Stimulated activated CD4-positive, alpha-beta T cell treated with anti-CD3 and anti-CD28 coated beads, Interleukin-15, amount 100 ng/mL, for 1 hour (primary cell): Measurements from ENCODE around the gene EPHB2.
"Not testable (repeated sequence)": the region's sequence is repeated elsewhere in the genome, so short reads cannot be mapped to it uniquely, and the experiment has no call there.

ENCODE experiments used
- DNase-seq, 2 donors: peaks; one replicate each; pipeline ENCODE4 v3.0.0-alpha.2; 2020; ENCODE audit warnings: low read depth in 1 of 2, low spot score in 1 of 2

Gene EPHB2

GRCh38 chr1:22689505-22689904 is 21.1 kb upstream of the EPHB2 start:
- DNase-seq: no peak

DNA sequence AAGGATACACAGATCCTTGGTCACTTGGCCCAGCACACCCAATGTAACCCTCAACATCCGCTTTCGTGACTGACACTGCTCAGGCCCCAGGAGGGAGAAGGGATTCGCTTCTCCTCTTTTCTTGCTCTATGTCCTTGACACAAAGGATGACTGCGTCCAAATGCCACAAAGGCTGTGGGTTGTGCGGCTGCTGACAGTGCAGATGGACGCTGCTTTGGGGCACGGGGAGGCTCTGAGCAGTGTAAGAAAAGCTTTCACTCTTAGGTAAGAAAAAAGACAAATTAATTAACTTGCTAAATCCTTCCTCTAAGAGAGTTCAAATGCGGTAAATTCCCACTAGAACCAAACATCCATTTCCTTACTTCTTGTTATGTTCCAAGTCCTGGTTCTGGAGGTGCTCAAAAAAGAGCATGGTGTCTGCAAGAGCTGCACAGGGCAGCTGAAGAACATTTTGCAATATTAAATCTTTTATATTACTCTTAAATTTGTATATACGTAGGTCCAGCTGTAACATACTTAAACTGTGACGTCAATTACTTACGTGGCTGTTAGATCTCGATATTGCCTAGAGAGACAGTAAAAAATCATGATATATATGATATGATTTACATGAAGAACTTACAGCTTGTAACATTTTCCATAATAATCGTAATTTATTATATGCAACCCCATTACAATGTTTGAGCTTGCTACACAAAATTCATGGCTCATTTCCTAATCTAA is 19.4 kb upstream of the EPHB2 start:
- DNase-seq: no peak

GRCh38 chr1:22694172-22694571 is 16.5 kb upstream of the EPHB2 start:
- no peak for DNase-seq

- no peak for DNase-seq
Measured at GRCh38 chr1:22696610-22697009, 14.0 kb upstream of the EPHB2 start.

DNA sequence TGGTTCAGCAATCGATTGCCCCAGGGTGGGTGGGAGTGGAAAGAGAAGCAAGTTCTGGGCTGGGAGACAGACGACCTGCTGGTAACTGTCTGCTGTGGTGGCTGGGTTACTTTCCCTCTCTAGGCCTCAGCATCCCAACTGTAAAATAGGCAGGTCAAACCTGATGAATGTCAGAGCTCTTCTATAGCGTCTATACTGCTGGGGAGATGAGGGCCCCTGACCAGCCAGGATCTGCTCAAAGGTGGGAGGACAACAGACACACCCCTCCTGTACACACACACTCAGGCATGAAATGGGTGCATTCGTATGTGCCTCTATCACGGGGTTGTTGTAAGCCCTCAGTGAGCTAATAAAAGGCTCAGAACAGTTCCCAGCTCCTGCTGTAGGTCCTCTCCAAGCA is 12.7 kb upstream of the EPHB2 start:
- no peak for DNase-seq

- DNase-seq: no peak
Measured at GRCh38 chr1:22699681-22700520, 10.7 kb upstream of the EPHB2 start.

GRCh38 chr1:22702296-22703085 is 8.1 kb upstream of the EPHB2 start:
- no peak for DNase-seq

DNA sequence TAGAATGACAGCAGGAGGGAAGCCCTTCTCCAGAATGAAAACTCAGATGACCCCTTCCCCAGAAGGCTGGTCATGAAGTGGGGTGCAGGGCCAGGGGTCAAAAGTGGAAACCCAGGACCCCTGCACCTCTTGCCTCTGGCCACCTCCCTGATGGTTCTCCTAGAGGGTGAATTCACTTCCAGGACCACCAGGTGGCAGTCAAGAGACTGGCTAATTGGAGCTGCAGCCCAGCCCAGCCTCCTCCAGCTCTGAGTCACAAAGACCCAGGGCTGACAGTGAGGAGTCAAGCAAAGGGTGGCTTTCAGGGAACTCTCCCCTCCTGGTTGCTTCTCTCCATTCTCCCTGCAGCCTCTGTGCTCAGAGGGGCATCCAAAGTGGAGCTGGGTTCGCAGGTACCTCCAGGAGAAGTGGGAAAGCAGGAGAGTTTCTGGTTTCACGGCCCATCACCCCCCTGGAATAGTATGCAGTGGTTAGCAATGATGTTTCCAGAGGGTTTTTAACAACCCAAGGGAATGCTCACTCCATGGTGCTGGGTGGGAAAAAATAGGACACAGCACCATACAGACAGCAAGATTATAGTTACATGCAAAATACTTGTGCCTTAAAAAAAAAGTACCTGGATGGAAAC is 6.1 kb upstream of the EPHB2 start:
- DNase-seq: peak; percentile 45 to 50

GRCh38 chr1:22705586-22705985 is 5.1 kb upstream of the EPHB2 start:
- DNase-seq: no peak

DNA sequence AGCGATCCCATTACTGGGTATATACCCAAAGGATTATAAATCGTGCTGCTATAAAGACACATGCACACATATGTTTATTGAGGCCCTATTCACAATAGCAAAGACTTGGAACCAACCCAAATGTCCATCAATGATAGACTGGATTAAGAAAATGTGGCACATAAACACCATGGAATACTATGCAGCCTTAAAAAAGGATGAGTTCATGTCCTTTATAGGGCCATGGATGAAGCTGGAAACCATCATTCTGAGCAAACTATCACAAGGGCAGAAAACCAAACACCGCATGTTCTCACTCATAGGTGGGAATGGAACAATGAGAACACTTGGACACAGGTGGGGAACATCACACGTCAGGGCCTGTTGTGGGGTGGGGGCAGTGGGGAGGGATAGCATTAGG is 4.5 kb upstream of the EPHB2 start:
- DNase-seq: not testable (repeated sequence)

DNA sequence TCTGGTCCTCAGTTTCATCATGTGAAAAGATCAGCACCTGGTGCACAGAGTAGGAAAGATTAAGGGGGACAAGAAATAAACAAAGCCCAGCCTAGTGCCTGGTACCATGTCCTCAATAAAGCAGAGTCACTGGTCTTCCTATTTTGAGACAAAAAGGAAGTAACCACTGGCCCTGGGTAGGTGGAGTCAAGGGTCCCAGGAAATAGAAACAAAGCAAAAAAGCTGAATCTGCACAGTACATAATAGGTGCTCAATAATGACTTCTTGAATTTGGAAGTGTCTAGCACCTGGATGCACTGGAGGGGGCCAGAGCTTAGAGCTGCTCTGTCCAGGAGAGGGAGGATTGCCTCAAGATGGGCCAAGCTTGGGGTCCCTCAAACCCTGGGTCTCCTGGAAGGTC is 1.9 kb upstream of the EPHB2 start:
- DNase-seq: no peak

GRCh38 chr1:22709227-22709626 is 1.4 kb upstream of the EPHB2 start:
- DNase-seq: no peak

DNA sequence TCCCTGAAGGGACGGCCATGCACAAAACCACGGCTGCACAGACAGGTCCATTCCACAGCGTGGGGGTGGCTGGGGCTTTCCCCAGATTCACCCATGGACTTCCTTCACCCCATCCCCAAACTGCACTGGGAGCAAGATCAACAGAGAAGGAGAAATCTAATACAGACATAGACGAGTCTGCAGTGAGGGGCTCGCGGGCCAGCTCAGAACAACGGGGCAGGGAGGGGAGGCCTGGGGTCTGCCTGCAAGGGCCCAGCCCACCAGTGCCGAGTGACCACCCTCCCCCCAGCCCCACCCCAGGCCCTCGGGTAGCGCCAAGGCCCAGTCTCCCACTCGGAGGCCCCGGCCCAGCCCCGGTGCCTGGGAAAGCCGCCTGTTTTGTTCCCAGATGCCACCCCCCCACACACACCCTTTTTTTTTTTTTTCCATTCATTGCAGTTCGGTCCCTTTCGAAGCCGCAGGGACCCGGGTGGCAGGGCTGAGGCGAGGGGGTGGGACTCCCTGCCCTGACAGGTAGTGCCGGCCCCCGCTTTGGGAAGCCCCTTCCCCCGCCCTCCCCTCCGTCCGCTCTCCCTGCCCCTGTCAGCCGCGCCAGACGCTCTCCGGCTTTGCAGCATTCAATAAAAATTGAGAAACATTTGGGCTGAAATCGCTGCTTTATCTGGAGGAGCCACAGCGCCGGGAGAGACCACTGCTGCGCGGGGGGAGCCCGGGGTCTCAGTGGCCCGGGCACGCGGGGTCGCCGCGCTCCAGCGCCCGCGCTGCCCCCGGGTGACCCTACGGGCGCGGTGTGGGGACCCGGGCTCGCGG is 543 bp upstream of the EPHB2 start:
- DNase-seq: peak in 1 of 2 donors; percentile 28

- no peak for DNase-seq
Measured at GRCh38 chr1:22711071-22711470, 432 bp downstream of the EPHB2 start.

DNA sequence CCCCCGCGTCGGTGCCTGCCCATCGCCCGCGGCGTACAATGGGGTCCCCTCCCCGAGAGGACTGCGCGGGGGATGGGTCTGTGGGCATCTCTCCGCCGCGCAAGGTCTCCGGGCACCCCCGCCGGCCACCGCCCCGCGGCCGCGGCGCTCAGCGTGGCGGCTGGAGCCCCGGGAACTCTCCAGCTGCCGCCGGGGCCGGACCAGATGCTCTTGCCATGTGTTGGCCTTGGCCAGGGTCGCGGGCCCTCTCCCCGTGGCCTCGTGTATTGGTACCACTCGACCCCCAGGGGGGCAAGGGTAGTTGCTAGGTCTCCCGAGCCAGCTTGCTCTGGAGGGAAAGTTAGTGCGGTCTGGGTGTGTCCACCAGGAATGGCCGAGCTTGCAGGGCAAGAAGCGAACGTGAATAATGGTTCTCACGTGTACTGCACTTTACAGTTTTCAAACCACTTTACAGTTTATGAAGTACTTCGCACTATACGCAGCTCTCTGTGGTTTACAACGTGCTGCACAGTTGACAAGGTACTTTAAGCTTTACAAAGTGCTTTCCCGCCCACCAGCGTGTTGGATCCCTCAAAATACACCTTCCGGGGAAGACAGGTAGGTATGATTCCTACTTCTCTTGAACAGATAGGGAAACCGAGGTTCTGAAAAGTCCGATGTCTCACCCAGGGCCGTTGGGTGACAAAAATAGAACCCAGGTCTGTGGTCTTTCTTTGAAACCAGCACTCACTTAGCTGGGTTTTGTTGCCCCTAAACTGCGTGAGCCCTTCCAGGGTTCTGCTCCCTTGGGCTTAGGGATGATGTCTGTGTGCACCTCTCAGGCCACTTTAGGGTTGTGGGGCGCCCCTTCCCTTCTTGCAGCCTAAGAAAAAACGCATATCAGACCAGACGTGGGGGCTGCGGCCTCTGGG is 1.2 kb downstream of the EPHB2 start:
- DNase-seq: no peak

DNA sequence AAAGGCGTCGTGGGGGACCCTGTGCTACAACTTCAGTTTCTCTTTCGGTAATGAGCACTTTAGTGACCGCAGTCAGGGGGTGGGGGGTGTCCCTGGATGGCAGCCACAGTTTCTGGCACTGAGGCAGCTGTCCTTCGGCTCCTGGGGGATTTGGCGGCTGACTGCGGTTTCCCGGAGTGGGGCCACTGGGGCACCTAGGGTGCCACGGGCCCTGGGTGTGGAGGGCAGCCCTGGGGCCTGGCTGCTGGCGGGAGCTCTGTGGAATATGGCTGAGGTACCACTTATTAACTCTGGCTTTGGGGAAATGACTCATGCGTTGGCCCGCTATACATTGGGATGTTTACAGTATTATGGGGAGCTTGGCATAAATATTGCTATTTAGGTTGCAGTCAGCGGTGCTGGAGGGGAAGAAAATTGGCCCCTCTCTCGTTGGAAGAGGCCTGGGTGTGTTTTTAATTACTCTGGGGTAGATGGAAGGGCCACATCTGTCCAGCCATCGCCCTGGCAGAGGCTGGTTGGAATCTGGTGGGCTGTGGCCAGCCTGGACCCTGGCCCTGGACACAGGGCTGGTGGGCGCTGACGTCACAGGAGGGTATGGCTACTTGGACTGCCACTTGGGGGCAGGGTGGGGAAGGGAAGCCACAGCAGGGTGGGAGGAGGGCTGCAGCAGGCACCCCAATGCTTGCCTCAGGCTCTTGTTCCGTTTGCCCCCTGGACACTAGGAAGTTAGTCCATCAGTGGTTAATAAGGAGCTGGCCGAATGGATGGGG is 2.0 kb downstream of the EPHB2 start:
- DNase-seq: no peak

- no peak for DNase-seq
Measured at GRCh38 chr1:22714455-22714854, 3.8 kb downstream of the EPHB2 start.

- DNase-seq: no peak
Measured at GRCh38 chr1:22717037-22717760, 6.6 kb downstream of the EPHB2 start.
